Hair follicular keratinocyte (primary cell): ENCODE data around the gene BTBD7. TPM values are rescaled to one million over a fixed set of nuclear protein-coding genes. Genes with fewer than 3 reads are reported as not detected.

Source experiments
- total RNA-seq: library from RNA; depleted of rRNA; stranded (reverse); fragments of >200 nt; gene quantifications from 2 replicates; pipeline ENCODE4 v1.2.3, GENCODE V29; 2015

Gene BTBD7, protein sequence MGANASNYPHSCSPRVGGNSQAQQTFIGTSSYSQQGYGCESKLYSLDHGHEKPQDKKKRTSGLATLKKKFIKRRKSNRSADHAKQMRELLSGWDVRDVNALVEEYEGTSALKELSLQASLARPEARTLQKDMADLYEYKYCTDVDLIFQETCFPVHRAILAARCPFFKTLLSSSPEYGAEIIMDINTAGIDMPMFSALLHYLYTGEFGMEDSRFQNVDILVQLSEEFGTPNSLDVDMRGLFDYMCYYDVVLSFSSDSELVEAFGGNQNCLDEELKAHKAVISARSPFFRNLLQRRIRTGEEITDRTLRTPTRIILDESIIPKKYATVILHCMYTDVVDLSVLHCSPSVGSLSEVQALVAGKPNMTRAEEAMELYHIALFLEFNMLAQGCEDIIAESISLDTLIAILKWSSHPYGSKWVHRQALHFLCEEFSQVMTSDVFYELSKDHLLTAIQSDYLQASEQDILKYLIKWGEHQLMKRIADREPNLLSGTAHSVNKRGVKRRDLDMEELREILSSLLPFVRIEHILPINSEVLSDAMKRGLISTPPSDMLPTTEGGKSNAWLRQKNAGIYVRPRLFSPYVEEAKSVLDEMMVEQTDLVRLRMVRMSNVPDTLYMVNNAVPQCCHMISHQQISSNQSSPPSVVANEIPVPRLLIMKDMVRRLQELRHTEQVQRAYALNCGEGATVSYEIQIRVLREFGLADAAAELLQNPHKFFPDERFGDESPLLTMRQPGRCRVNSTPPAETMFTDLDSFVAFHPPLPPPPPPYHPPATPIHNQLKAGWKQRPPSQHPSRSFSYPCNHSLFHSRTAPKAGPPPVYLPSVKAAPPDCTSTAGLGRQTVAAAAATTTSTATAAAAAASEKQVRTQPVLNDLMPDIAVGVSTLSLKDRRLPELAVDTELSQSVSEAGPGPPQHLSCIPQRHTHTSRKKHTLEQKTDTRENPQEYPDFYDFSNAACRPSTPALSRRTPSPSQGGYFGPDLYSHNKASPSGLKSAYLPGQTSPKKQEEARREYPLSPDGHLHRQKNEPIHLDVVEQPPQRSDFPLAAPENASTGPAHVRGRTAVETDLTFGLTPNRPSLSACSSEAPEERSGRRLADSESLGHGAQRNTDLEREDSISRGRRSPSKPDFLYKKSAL
- 12.8 and 22.1 TPM in 2 replicates for total RNA-seq

GRCh38 chr14:93332853-93333630 lies at the start of gene BTBD7:
BTBD7 (minus strand) TSS chr14:93333036; CDS start chr14:93296051, 36,985 bp downstream.

GRCh38 chr14:93346926-93347721 lies 14.3 kb upstream of the BTBD7 start, which contains the start of gene COX8C:
COX8C (plus strand) TSS chr14:93347182; CDS start chr14:93347269, 87 bp downstream.

GRCh38 chr14:93206793-93207467 lies 125.9 kb downstream of the BTBD7 start, which contains the start of the genes GON7 and UBR7:
GON7 (minus strand) TSS chr14:93207065; CDS start chr14:93207037, 28 bp downstream.
UBR7 (plus strand) TSS chr14:93207256; CDS start chr14:93207292, 36 bp downstream.

Other genes with a start within 250 kb of the BTBD7 start
- gene ITPK1, start 217.1 kb downstream of the BTBD7 start, total RNA-seq: 58.5 and 75.2 TPM in 2 replicates
- gene MOAP1, start 148.1 kb downstream of the BTBD7 start, total RNA-seq: 13.5 and 21.2 TPM in 2 replicates
- 8.7 and 11.3 TPM in 2 replicates for gene LYSET, start 147.7 kb downstream of the BTBD7 start, total RNA-seq
- 12.3 and 17.1 TPM in 2 replicates for gene GON7, start 126.0 kb downstream of the BTBD7 start, total RNA-seq
- gene UBR7, start 125.8 kb downstream of the BTBD7 start, total RNA-seq: 20.5 and 26.6 TPM in 2 replicates
- not detected in 2 replicates for gene COX8C, start 14.1 kb upstream of the BTBD7 start, total RNA-seq
- gene UNC79, start 97.9 kb upstream of the BTBD7 start, total RNA-seq: not detected in 2 replicates